Ovary (tissue), 9 donors: ENCODE measurements around the gene GNB5. TPM values are rescaled to one million over a fixed set of nuclear protein-coding genes. Genes with fewer than 3 reads are reported as not detected.

Source experiments
- DNase-seq, 5 donors: peaks; one replicate each; pipeline ENCODE4 v3.0.0-alpha.2; 2019 to 2020
- H3K27ac ChIP-seq, 2 donors: fragments of 200-600 bp; one replicate each; pipeline versions ENCODE4 v1.5.1 to v1.8.0; 2019 to 2022
- H3K27me3 ChIP-seq: fragments of 200-600 bp; one replicate; pipeline ENCODE4 v1.8.0; 2022
- H3K36me3 ChIP-seq: fragments of 200-600 bp; sonication (generic); one replicate; pipeline ENCODE4 v1.5.1; 2019
- H3K4me1 ChIP-seq: one replicate; pipeline ENCODE4 v1.8.1; 2013; ENCODE audit warnings: mild to moderate bottlenecking, moderate library complexity; ENCODE audit not compliant: insufficient read depth
- H3K4me3 ChIP-seq: fragments of 200-600 bp; sonication (generic); one replicate; pipeline ENCODE4 v1.5.1; 2017
- H3K9me3 ChIP-seq, 2 donors: fragments of 200-600 bp in 1 of 2; sonication (generic) in 1 of 2; one replicate each; pipeline versions ENCODE4 v1.5.1 to v1.8.1; 2013 to 2019; ENCODE audit warnings: mild to moderate bottlenecking in 1 of 2, moderate library complexity in 1 of 2
- CTCF ChIP-seq, 3 donors: fragments of 450-650 bp in 2 of 3; fragments of 200-600 bp in 1 of 3; IDR thresholded peaks; one replicate each; pipeline versions ENCODE4 v1.5.1 to v1.8.0; 2016 to 2022; ENCODE audit warnings: antibody characterized with exemption in 3 of 3, mild to moderate bottlenecking in 1 of 3
- EP300 ChIP-seq: sonication (generic); formaldehyde crosslinking; IDR thresholded peaks from one replicate; pipeline ENCODE4 v1.6.1; 2017; ENCODE audit warnings: antibody characterized with exemption
- POLR2A ChIP-seq: fragments of 450-650 bp; IDR thresholded peaks from one replicate; pipeline ENCODE4 v1.6.1; 2017; ENCODE audit warnings: antibody characterized with exemption, mild to moderate bottlenecking, moderate library complexity
- WGBS, 3 donors: extraction: QIAGEN DNeasy Blood & Tissue Kit in 1 of 3; methylation state at CpG; one replicate each; pipeline versions ENCODE4 v1.1.5 to v1.1.7; 2013 to 2017; 5-methylcytosine and 5-hydroxymethylcytosine counted together
- intact Hi-C, 4 donors: fragments of 100-400 bp; cut with DNase I; formaldehyde crosslinking; loops; one replicate each; pipeline versions ENCODE4 v1.11.0 to v1.15.1; 2022 to 2023
- polyA plus RNA-seq, 2 donors: library from polyadenylated mRNA; stranded (reverse); fragments of 200-250 nt in 1 of 2; fragments of 350-450 nt in 1 of 2; fragmentation: Illumina TruSeq in 1 of 2; extraction: RNeasy Lipid Tissue Mini Kit (QIAGEN cat#74804) in 1 of 2; gene quantifications; one replicate each; pipeline ENCODE4 v1.2.3, GENCODE V29; 2013 to 2014
- total RNA-seq, 7 donors: library from RNA; depleted of rRNA in 2 of 7; stranded (reverse); fragments of >200 nt in 2 of 7; fragmentation: NEBNext Ultra II Directional in 3 of 7; extraction: Animal tissue kit (Norgen Biotek cat#: 25700) in 3 of 7; gene quantifications; one replicate each; pipeline versions ENCODE4 v1.1.0 to v1.2.4, GENCODE V29; 2016 to 2023
- donor health status: DM: no; HTN: no; CAD: no; lungs with moderate emphysema.
- donor health status: DM: no; HTN: no; CAD: no.
- donor health status: Bipolar disorder and iron deficiency.
- donor health status: DM: yes; HTN: yes; CAD: no.
- donor health status: DM: no; HTN: no; CAD: no.
- donor health status: DM: yes; HTN: yes; CAD: no.

Gene GNB5
- total and polyA plus RNA-seq, 9 donors, result 49.2 to 101 (median 64.8) TPM

- WGBS, 3 donors, result 95 to 97% (median 96%) methylated on average over 12 of the region's 12 CpGs
- Histone ChIP-seq H3K36me3 (no peaks in the 10 kb centered on the region), H3K4me3 (no peak overlapping the region)
Measured at GRCh38 chr15:52153900-52154895, 37.0 kb downstream of the GNB5 start.

GRCh38 chr15:52151353-52151752, 39.8 kb downstream of the GNB5 start:
- Histone ChIP-seq H3K27ac (no peak overlapping the region), H3K9me3 (no peaks in the 10 kb centered on the region), H3K36me3 (no peaks in the 10 kb centered on the region), H3K4me3 (no peak overlapping the region), H3K27me3 (no peaks in the 10 kb centered on the region), H3K4me1 (no peaks in the 10 kb centered on the region)
- TF ChIP-seq CTCF (IDR thresholded peaks at IDR 0.05) (no peak), EP300 (no peak), POLR2A (no peak)
- WGBS, 3 donors, result 84 to 94% (median 89%) methylated on average over 4 of the region's 4 CpGs
- DNase-seq, result no peak
- intact Hi-C loops, result no loop called here

More at GRCh38 chr15:52153900-52154895, 37.0 kb downstream of the GNB5 start:
- Histone ChIP-seq H3K27me3 (no peaks in the 10 kb centered on the region), H3K9me3 (no peaks in the 10 kb centered on the region), H3K27ac (no peak overlapping the region), H3K4me1 (no peaks in the 10 kb centered on the region)
- DNase-seq, result no peak
- no peak for TF ChIP-seq CTCF (IDR thresholded peaks at IDR 0.05)
- TF ChIP-seq POLR2A, result no peak
- no peak for TF ChIP-seq EP300
- intact Hi-C loops, result no loop called here

- no peaks in the 10 kb centered on the region for H3K27me3 ChIP-seq
- no peak overlapping the region for H3K4me3 ChIP-seq
- intact Hi-C loops, result no loop called here
- 80 to 96% (median 82%) methylated on average over 4 of the region's 4 CpGs for WGBS, 3 donors
- no peaks in the 10 kb centered on the region for H3K36me3 ChIP-seq
- no peaks in the 10 kb centered on the region for H3K9me3 ChIP-seq
- H3K4me1 ChIP-seq, result no peaks in the 10 kb centered on the region
- DNase-seq, result no peak
- TF ChIP-seq POLR2A (no peak), EP300 (no peak), CTCF (IDR thresholded peaks at IDR 0.05) (no peak)
- H3K27ac ChIP-seq, result no peak overlapping the region
Measured at GRCh38 chr15:52150871-52151270, 40.3 kb downstream of the GNB5 start.

- H3K36me3 ChIP-seq, result no peaks in the 10 kb centered on the region
- intact Hi-C loops, result no loop called here
- no peaks in the 10 kb centered on the region for H3K9me3 ChIP-seq
- H3K27me3 ChIP-seq, result no peaks in the 10 kb centered on the region
- H3K4me3 ChIP-seq, result no peak overlapping the region
- TF ChIP-seq CTCF (IDR thresholded peaks at IDR 0.05), result no peak
- TF ChIP-seq POLR2A, result no peak
- TF ChIP-seq EP300, result no peak
- H3K27ac ChIP-seq, result no peak overlapping the region
- 79 to 85% (median 82%) methylated on average over 9 of the region's 9 CpGs for WGBS, 3 donors
- no peak for DNase-seq
- no peaks in the 10 kb centered on the region for H3K4me1 ChIP-seq
Measured at GRCh38 chr15:52150043-52150825, 41.0 kb downstream of the GNB5 start.
